ENCODE results near the gene NDUFB8.
"Not testable (repeated sequence)": the region's sequence is repeated elsewhere in the genome, so short reads cannot be mapped to it uniquely, and the experiment has no call there.

GRCh38 chr10:100575146-100575545 lies 45.5 kb upstream of the NDUFB8 start:
- TF ChIP-seq POLR2A, CTCF, EP300 (IDR thresholded peaks at IDR 0.05): not testable (repeated sequence)
